ENCODE measurements around the gene NPHP4.

The NPHP4 gene

GRCh38 chr1:6008696-6009095, 16.5 kb upstream of the NPHP4 start:
- no peaks in the 10 kb centered on the region for H3K27me3 ChIP-seq (ENCODE audit: low read depth, low read length)
- H3K27ac ChIP-seq (ENCODE audit: low read length), result no peak overlapping the region
- no peak overlapping the region for H3K4me3 ChIP-seq (ENCODE audit: low read depth in 1 of 2, low read length in 2 of 2)
- H3K9me3 ChIP-seq (ENCODE audit: control insufficient read depth in 1 of 2, low read length in 2 of 2), result no peaks in the 10 kb centered on the region
- no peaks in the 10 kb centered on the region for H3K4me1 ChIP-seq (ENCODE audit: control insufficient read depth in 1 of 2, insufficient read depth in 2 of 2, low read length in 2 of 2)
- H3K36me3 ChIP-seq (ENCODE audit: control insufficient read depth in 1 of 2, insufficient read depth in 2 of 2, low read length in 2 of 2), result no peaks in the 10 kb centered on the region

- H3K36me3 ChIP-seq (ENCODE audit: control insufficient read depth in 1 of 2, insufficient read depth in 2 of 2, low read length in 2 of 2), result no peaks in the 10 kb centered on the region
- H3K9me3 ChIP-seq (ENCODE audit: control insufficient read depth in 1 of 2, low read length in 2 of 2), result no peaks in the 10 kb centered on the region
- no peaks in the 10 kb centered on the region for H3K4me1 ChIP-seq (ENCODE audit: control insufficient read depth in 1 of 2, insufficient read depth in 2 of 2, low read length in 2 of 2)
- no peak overlapping the region for H3K27ac ChIP-seq (ENCODE audit: low read length)
- no peaks in the 10 kb centered on the region for H3K27me3 ChIP-seq (ENCODE audit: low read depth, low read length)
- no peak overlapping the region for H3K4me3 ChIP-seq (ENCODE audit: low read depth in 1 of 2, low read length in 2 of 2)
Observed at GRCh38 chr1:6008084-6008415, 15.8 kb upstream of the NPHP4 start.

- Histone ChIP-seq H3K27ac (ENCODE audit: low read length) (no peak overlapping the region), H3K27me3 (ENCODE audit: low read depth, low read length) (no peaks in the 10 kb centered on the region)
Observed at GRCh38 chr1:6007318-6008083, 15.3 kb upstream of the NPHP4 start.

GRCh38 chr1:6006882-6007281, 14.7 kb upstream of the NPHP4 start:
- Histone ChIP-seq H3K4me3 (ENCODE audit: low read depth in 1 of 2, low read length in 2 of 2) (no peak overlapping the region), H3K36me3 (ENCODE audit: control insufficient read depth in 1 of 2, insufficient read depth in 2 of 2, low read length in 2 of 2) (no peaks in the 10 kb centered on the region), H3K4me1 (ENCODE audit: control insufficient read depth in 1 of 2, insufficient read depth in 2 of 2, low read length in 2 of 2) (no peaks in the 10 kb centered on the region), H3K27me3 (ENCODE audit: low read depth, low read length) (no peaks in the 10 kb centered on the region), H3K27ac (ENCODE audit: low read length) (no peak overlapping the region), H3K9me3 (ENCODE audit: control insufficient read depth in 1 of 2, low read length in 2 of 2) (no peaks in the 10 kb centered on the region)

More at GRCh38 chr1:6007318-6008083, 15.3 kb upstream of the NPHP4 start:
- no peaks in the 10 kb centered on the region for H3K36me3 ChIP-seq (ENCODE audit: control insufficient read depth in 1 of 2, insufficient read depth in 2 of 2, low read length in 2 of 2)
- H3K4me3 ChIP-seq (ENCODE audit: low read depth in 1 of 2, low read length in 2 of 2), result no peak overlapping the region
- no peaks in the 10 kb centered on the region for H3K9me3 ChIP-seq (ENCODE audit: control insufficient read depth in 1 of 2, low read length in 2 of 2)
- H3K4me1 ChIP-seq (ENCODE audit: control insufficient read depth in 1 of 2, insufficient read depth in 2 of 2, low read length in 2 of 2), result no peaks in the 10 kb centered on the region

GRCh38 chr1:6005276-6005917, 13.2 kb upstream of the NPHP4 start:
- no peaks in the 10 kb centered on the region for H3K9me3 ChIP-seq (ENCODE audit: control insufficient read depth in 1 of 2, low read length in 2 of 2)
- no peaks in the 10 kb centered on the region for H3K4me1 ChIP-seq (ENCODE audit: control insufficient read depth in 1 of 2, insufficient read depth in 2 of 2, low read length in 2 of 2)
- H3K4me3 ChIP-seq (ENCODE audit: low read depth in 1 of 2, low read length in 2 of 2), result no peak overlapping the region
- no peak overlapping the region for H3K27ac ChIP-seq (ENCODE audit: low read length)
- H3K27me3 ChIP-seq (ENCODE audit: low read depth, low read length), result no peaks in the 10 kb centered on the region
- no peaks in the 10 kb centered on the region for H3K36me3 ChIP-seq (ENCODE audit: control insufficient read depth in 1 of 2, insufficient read depth in 2 of 2, low read length in 2 of 2)

- H3K36me3 ChIP-seq (ENCODE audit: control insufficient read depth in 1 of 2, insufficient read depth in 2 of 2, low read length in 2 of 2), result no peaks in the 10 kb centered on the region
- H3K4me1 ChIP-seq (ENCODE audit: control insufficient read depth in 1 of 2, insufficient read depth in 2 of 2, low read length in 2 of 2), result no peaks in the 10 kb centered on the region
- no peak overlapping the region for H3K27ac ChIP-seq (ENCODE audit: low read length)
- no peaks in the 10 kb centered on the region for H3K27me3 ChIP-seq (ENCODE audit: low read depth, low read length)
- no peak overlapping the region for H3K4me3 ChIP-seq (ENCODE audit: low read depth in 1 of 2, low read length in 2 of 2)
- no peaks in the 10 kb centered on the region for H3K9me3 ChIP-seq (ENCODE audit: control insufficient read depth in 1 of 2, low read length in 2 of 2)
Observed at GRCh38 chr1:6004412-6005123, 12.3 kb upstream of the NPHP4 start.

GRCh38 chr1:6003568-6004411, 11.6 kb upstream of the NPHP4 start:
- Histone ChIP-seq H3K4me1 (ENCODE audit: control insufficient read depth in 1 of 2, insufficient read depth in 2 of 2, low read length in 2 of 2) (no peaks in the 10 kb centered on the region), H3K27ac (ENCODE audit: low read length) (no peak overlapping the region), H3K36me3 (ENCODE audit: control insufficient read depth in 1 of 2, insufficient read depth in 2 of 2, low read length in 2 of 2) (no peaks in the 10 kb centered on the region), H3K4me3 (ENCODE audit: low read depth in 1 of 2, low read length in 2 of 2) (no peak overlapping the region), H3K9me3 (ENCODE audit: control insufficient read depth in 1 of 2, low read length in 2 of 2) (no peaks in the 10 kb centered on the region), H3K27me3 (ENCODE audit: low read depth, low read length) (no peaks in the 10 kb centered on the region)

- Histone ChIP-seq H3K4me3 (ENCODE audit: low read depth in 1 of 2, low read length in 2 of 2) (no peak overlapping the region), H3K4me1 (ENCODE audit: control insufficient read depth in 1 of 2, insufficient read depth in 2 of 2, low read length in 2 of 2) (no peaks in the 10 kb centered on the region), H3K36me3 (ENCODE audit: control insufficient read depth in 1 of 2, insufficient read depth in 2 of 2, low read length in 2 of 2) (no peaks in the 10 kb centered on the region), H3K27ac (ENCODE audit: low read length) (no peak overlapping the region), H3K9me3 (ENCODE audit: control insufficient read depth in 1 of 2, low read length in 2 of 2) (no peaks in the 10 kb centered on the region), H3K27me3 (ENCODE audit: low read depth, low read length) (no peaks in the 10 kb centered on the region)
Observed at GRCh38 chr1:6002714-6003501, 10.7 kb upstream of the NPHP4 start.

- Histone ChIP-seq H3K27me3 (ENCODE audit: low read depth, low read length) (no peaks in the 10 kb centered on the region), H3K9me3 (ENCODE audit: control insufficient read depth in 1 of 2, low read length in 2 of 2) (no peaks in the 10 kb centered on the region), H3K27ac (ENCODE audit: low read length) (no peak overlapping the region), H3K4me3 (ENCODE audit: low read depth in 1 of 2, low read length in 2 of 2) (no peak overlapping the region), H3K4me1 (ENCODE audit: control insufficient read depth in 1 of 2, insufficient read depth in 2 of 2, low read length in 2 of 2) (no peaks in the 10 kb centered on the region), H3K36me3 (ENCODE audit: control insufficient read depth in 1 of 2, insufficient read depth in 2 of 2, low read length in 2 of 2) (no peaks in the 10 kb centered on the region)
Observed at GRCh38 chr1:6001992-6002576, 9.9 kb upstream of the NPHP4 start.

- H3K36me3 ChIP-seq (ENCODE audit: control insufficient read depth in 1 of 2, insufficient read depth in 2 of 2, low read length in 2 of 2), result no peaks in the 10 kb centered on the region
- no peaks in the 10 kb centered on the region for H3K27me3 ChIP-seq (ENCODE audit: low read depth, low read length)
- no peak overlapping the region for H3K4me3 ChIP-seq (ENCODE audit: low read depth in 1 of 2, low read length in 2 of 2)
- H3K27ac ChIP-seq (ENCODE audit: low read length), result no peak overlapping the region
- H3K4me1 ChIP-seq (ENCODE audit: control insufficient read depth in 1 of 2, insufficient read depth in 2 of 2, low read length in 2 of 2), result no peaks in the 10 kb centered on the region
- H3K9me3 ChIP-seq (ENCODE audit: control insufficient read depth in 1 of 2, low read length in 2 of 2), result no peaks in the 10 kb centered on the region
Observed at GRCh38 chr1:6000444-6001288, 8.4 kb upstream of the NPHP4 start.

All from muscle layer of duodenum (tissue), 2 donors.